ENCODE measurements around the gene CWH43. TPM values are rescaled to one million over a fixed set of nuclear protein-coding genes. Genes with fewer than 3 reads are reported as not detected.
"Not testable (repeated sequence)": the region's sequence is repeated elsewhere in the genome, so short reads cannot be mapped to it uniquely, and the experiment has no call there.

The CWH43 gene
- total and polyA plus RNA-seq, 2 donors (not counting 3 experiments of a cell fraction or from before 2014, with no cell fraction given), result not detected

DNA sequence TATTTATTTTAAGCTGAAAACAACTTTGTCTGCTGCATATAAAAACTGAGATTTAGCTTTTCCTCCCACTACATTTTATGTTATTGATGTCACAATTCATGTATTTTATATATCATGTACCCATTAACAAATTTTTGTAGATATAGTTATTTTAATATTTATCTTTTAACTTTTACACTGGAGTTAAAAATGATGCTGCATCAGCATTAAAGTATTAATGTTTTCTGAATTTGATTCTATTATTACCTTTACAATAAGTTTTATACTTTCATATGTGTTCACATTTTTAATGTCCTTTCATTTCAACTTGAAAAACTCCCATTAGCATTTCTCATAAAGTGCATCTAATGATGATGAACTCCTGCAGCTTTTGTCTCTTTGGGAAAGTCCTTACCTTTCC, 72.2 kb downstream of the CWH43 start:
- Histone ChIP-seq H2AFZ (ENCODE audit: low read depth, low read length) (no peak overlapping the region), H4K20me1 (replicated peaks; ENCODE audit: control insufficient read depth, extremely low read depth, insufficient read depth, low read length) (no peaks in the 10 kb centered on the region), H3K4me3 (replicated peaks in 1 of 3; ENCODE audit: insufficient read depth in 1 of 3, low read depth in 1 of 3, low read length in 3 of 3) (no peak overlapping the region), H3K9me1 (replicated peaks; ENCODE audit: control insufficient read depth, extremely low read depth, insufficient read depth, low read length) (no peaks in the 10 kb centered on the region), H3K4me2 (ENCODE audit: insufficient read depth, low read length) (no peak overlapping the region), H3K27me3 (ENCODE audit: control insufficient read depth in 2 of 2, insufficient read depth in 2 of 2, low read length in 2 of 2) (no peaks in the 10 kb centered on the region), H3K27ac (ENCODE audit: insufficient read depth, low read depth, low read length) (no peak overlapping the region), H3K79me2 (ENCODE audit: control insufficient read depth, insufficient read depth, low read length) (no peaks in the 10 kb centered on the region), H3K36me3 (ENCODE audit: control insufficient read depth in 2 of 2, extremely low read depth in 1 of 2, insufficient read depth in 2 of 2, low read length in 2 of 2) (no peaks in the 10 kb centered on the region), H3K9me3 (replicated peaks; ENCODE audit: control insufficient read depth, insufficient read depth, low read length) (no peaks in the 10 kb centered on the region), H3K9ac (replicated peaks; ENCODE audit: extremely low read depth, insufficient read depth, low read length) (no peak overlapping the region), H3K4me1 (ENCODE audit: control insufficient read depth, extremely low read depth, insufficient read depth, low read length) (no peaks in the 10 kb centered on the region)
- ChIA-PET CTCF (no interaction called here), POLR2A (no interaction called here)
- no peak for DNase-seq (ENCODE audit: low read depth, low spot score)
- FAIRE-seq, result no peak
- intact Hi-C loops (cut with micrococcal nuclease), result no loop called here
- no TSS peak for BruUV-seq (replicated peaks)
- no peak for TF ChIP-seq POLR2A (IDR thresholded peaks at IDR 0.05; ENCODE audit: low read depth, low read length)
- TF ChIP-seq GATA2 (IDR thresholded peaks at IDR 0.05; ENCODE audit: insufficient read depth, insufficient read length, low read depth, low read length), result no peak
- TF ChIP-seq EZH2 (IDR thresholded peaks at IDR 0.05; ENCODE audit: borderline replicate concordance, low read depth, low read length, severe bottlenecking), result no peak
- no peak for TF ChIP-seq MYC (IDR thresholded peaks at IDR 0.05; ENCODE audit: low read depth, low read length)
- TF ChIP-seq POLR2AphosphoS5 (IDR thresholded peaks at IDR 0.05; ENCODE audit: insufficient read depth, low read depth, low read length), result no peak
- dilution Hi-C loops (cut with MboI; ENCODE audit: extremely low pct_ligation_motif_present, low sequenced_read_pairs), result no loop called here

DNA sequence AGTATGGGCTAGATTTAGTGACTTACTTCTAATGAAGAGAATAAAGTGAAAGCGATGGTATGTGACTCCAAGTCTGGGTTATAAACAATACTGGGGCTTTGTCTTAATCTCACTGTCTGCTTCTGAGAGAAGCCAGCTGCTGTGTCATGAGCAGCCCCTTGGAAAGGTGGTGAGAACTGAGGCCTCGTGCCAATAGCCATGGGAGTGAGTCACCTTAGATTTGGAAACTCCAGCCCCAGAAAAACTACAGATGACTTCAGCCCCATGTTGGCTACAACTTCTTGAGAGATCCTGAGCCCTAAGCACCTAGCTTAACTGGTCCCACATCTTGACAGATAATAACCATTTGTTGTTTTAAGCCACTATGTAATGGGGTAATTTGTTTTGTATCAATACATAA, 77.6 kb downstream of the CWH43 start:
- no peak overlapping the region for H2AFZ ChIP-seq (ENCODE audit: low read depth, low read length)
- no TSS peak for BruUV-seq (replicated peaks)
- H3K9me1 ChIP-seq (replicated peaks; ENCODE audit: control insufficient read depth, extremely low read depth, insufficient read depth, low read length), result no peaks in the 10 kb centered on the region
- H3K27ac ChIP-seq (ENCODE audit: insufficient read depth, low read depth, low read length), result no peak overlapping the region
- H3K4me3 ChIP-seq (replicated peaks in 1 of 3; ENCODE audit: insufficient read depth in 1 of 3, low read depth in 1 of 3, low read length in 3 of 3), result no peak overlapping the region
- POLR2A ChIA-PET, result no interaction called here
- H4K20me1 ChIP-seq (replicated peaks; ENCODE audit: control insufficient read depth, extremely low read depth, insufficient read depth, low read length), result no peaks in the 10 kb centered on the region
- H3K4me1 ChIP-seq (ENCODE audit: control insufficient read depth, extremely low read depth, insufficient read depth, low read length), result no peaks in the 10 kb centered on the region
- no peaks in the 10 kb centered on the region for H3K36me3 ChIP-seq (ENCODE audit: control insufficient read depth in 2 of 2, extremely low read depth in 1 of 2, insufficient read depth in 2 of 2, low read length in 2 of 2)
- H3K9ac ChIP-seq (replicated peaks; ENCODE audit: extremely low read depth, insufficient read depth, low read length), result no peak overlapping the region
- no peaks in the 10 kb centered on the region for H3K9me3 ChIP-seq (replicated peaks; ENCODE audit: control insufficient read depth, insufficient read depth, low read length)
- H3K27me3 ChIP-seq (ENCODE audit: control insufficient read depth in 2 of 2, insufficient read depth in 2 of 2, low read length in 2 of 2), result no peaks in the 10 kb centered on the region
- TF ChIP-seq POLR2AphosphoS5 (IDR thresholded peaks at IDR 0.05; ENCODE audit: insufficient read depth, low read depth, low read length) (no peak), FOS (IDR thresholded peaks at IDR 0.05; ENCODE audit: borderline replicate concordance, insufficient read depth, low read length) (no peak), POLR2A (IDR thresholded peaks at IDR 0.05; ENCODE audit: low read depth, low read length) (no peak), MYC (IDR thresholded peaks at IDR 0.05; ENCODE audit: low read depth, low read length) (no peak), JUN (IDR thresholded peaks at IDR 0.05; ENCODE audit: borderline replicate concordance, insufficient read depth, insufficient read length, low read depth) (no peak), GATA2 (IDR thresholded peaks at IDR 0.05; ENCODE audit: insufficient read depth, insufficient read length, low read depth, low read length) (no peak), EZH2 (IDR thresholded peaks at IDR 0.05; ENCODE audit: borderline replicate concordance, low read depth, low read length, severe bottlenecking) (no peak)
- TF ChIP-seq, protein P1, sequence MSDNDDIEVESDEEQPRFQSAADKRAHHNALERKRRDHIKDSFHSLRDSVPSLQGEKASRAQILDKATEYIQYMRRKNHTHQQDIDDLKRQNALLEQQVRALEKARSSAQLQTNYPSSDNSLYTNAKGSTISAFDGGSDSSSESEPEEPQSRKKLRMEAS (IDR thresholded peaks at IDR 0.05; ENCODE audit: insufficient read depth, insufficient read length), result no peak
- TF ChIP-seq, protein P2, sequence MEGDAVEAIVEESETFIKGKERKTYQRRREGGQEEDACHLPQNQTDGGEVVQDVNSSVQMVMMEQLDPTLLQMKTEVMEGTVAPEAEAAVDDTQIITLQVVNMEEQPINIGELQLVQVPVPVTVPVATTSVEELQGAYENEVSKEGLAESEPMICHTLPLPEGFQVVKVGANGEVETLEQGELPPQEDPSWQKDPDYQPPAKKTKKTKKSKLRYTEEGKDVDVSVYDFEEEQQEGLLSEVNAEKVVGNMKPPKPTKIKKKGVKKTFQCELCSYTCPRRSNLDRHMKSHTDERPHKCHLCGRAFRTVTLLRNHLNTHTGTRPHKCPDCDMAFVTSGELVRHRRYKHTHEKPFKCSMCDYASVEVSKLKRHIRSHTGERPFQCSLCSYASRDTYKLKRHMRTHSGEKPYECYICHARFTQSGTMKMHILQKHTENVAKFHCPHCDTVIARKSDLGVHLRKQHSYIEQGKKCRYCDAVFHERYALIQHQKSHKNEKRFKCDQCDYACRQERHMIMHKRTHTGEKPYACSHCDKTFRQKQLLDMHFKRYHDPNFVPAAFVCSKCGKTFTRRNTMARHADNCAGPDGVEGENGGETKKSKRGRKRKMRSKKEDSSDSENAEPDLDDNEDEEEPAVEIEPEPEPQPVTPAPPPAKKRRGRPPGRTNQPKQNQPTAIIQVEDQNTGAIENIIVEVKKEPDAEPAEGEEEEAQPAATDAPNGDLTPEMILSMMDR (IDR thresholded peaks at IDR 0.05; ENCODE audit: extremely low read depth in 1 of 2, insufficient read depth in 1 of 2, low read depth in 1 of 2, low read length in 2 of 2), result no peak
- CTCF ChIA-PET, result no interaction called here
- no peaks in the 10 kb centered on the region for H3K79me2 ChIP-seq (ENCODE audit: control insufficient read depth, insufficient read depth, low read length)
- dilution Hi-C loops (cut with MboI; ENCODE audit: extremely low pct_ligation_motif_present, low sequenced_read_pairs) (no loop called here), intact Hi-C loops (cut with micrococcal nuclease) (no loop called here)
- no peak for DNase-seq (ENCODE audit: low read depth, low spot score)
- no peak overlapping the region for H3K4me2 ChIP-seq (ENCODE audit: insufficient read depth, low read length)
- FAIRE-seq, result no peak

DNA sequence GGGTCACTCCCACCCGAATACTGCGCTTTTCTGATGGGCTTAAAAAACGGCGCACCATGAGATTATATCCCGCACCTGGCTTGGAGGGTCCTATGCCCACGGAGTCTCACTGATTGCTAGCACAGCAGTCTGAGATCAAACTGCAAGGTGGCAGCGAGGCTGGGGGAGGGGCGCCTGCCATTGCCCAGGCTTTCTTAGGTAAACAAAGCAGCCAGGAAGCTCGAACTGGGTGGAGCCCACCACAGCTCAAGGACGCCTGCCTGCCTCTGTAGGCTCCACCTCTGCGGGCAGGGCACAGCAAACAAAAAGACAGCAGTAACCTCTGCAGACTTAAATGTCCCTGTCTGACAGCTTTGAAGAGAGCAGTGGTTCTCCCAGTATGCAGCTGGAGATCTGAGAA, 86.1 kb downstream of the CWH43 start:
- H3K36me3 ChIP-seq (ENCODE audit: control insufficient read depth in 2 of 2, extremely low read depth in 1 of 2, insufficient read depth in 2 of 2, low read length in 2 of 2); H3K9me3 ChIP-seq (replicated peaks; ENCODE audit: control insufficient read depth, insufficient read depth, low read length); H3K27ac ChIP-seq (ENCODE audit: insufficient read depth, low read depth, low read length); POLR2A ChIA-PET; BruUV-seq (replicated peaks); dilution Hi-C loops (cut with MboI; ENCODE audit: extremely low pct_ligation_motif_present, low sequenced_read_pairs); H4K20me1 ChIP-seq (replicated peaks; ENCODE audit: control insufficient read depth, extremely low read depth, insufficient read depth, low read length); H3K27me3 ChIP-seq (ENCODE audit: control insufficient read depth in 2 of 2, insufficient read depth in 2 of 2, low read length in 2 of 2); H2AFZ ChIP-seq (ENCODE audit: low read depth, low read length); H3K9me1 ChIP-seq (replicated peaks; ENCODE audit: control insufficient read depth, extremely low read depth, insufficient read depth, low read length); H3K4me2 ChIP-seq (ENCODE audit: insufficient read depth, low read length); FAIRE-seq; H3K79me2 ChIP-seq (ENCODE audit: control insufficient read depth, insufficient read depth, low read length); H3K4me3 ChIP-seq (replicated peaks in 1 of 3; ENCODE audit: insufficient read depth in 1 of 3, low read depth in 1 of 3, low read length in 3 of 3); CTCF ChIA-PET; intact Hi-C loops (cut with micrococcal nuclease); H3K4me1 ChIP-seq (ENCODE audit: control insufficient read depth, extremely low read depth, insufficient read depth, low read length); H3K9ac ChIP-seq (replicated peaks; ENCODE audit: extremely low read depth, insufficient read depth, low read length); DNase-seq (ENCODE audit: low read depth, low spot score): not testable (repeated sequence)
